ENCODE measurements around the gene TRIM8.

The TRIM8 gene

DNA sequence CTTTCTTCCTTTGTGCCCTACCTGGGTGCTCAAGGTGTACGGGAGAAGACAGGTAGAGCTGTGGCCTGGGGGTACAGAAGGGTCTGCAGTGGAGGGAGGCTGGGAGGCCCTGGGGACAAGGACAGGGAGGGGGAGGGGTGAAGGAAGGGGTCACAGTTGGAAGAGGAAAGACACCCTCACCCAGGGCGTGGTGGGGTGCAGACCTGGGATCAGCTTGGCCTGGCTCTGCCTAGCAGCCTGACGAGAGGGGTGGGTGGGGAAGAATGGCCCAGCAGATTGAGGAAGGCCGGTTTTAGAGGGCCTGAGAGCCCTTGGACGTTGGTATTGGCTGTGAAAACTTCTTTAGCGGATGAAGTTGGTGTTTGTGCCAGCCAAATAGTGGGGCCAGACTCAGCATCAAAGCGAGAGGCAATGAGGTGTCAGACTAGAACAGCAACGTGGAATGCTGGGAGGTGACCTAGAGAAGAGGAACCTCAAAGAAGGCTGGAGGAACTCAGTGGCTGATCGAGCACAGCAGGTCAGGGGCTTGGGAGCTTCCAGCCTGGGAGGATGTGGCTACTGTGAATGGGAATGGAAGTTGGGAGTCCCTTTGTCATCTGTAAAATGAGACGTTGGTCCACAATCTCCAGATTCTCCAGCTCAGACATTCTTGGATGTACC lies 18.1 kb upstream of the TRIM8 start:
- H3K27me3 ChIP-seq (ENCODE audit: control insufficient read depth in 1 of 2, insufficient read depth in 1 of 2, low read length in 2 of 2), result no peaks in the 10 kb centered on the region
- H2BK15ac ChIP-seq (ENCODE audit: low read depth, poor library complexity, severe bottlenecking), result no peak overlapping the region
- peaks cover 55% of the 10 kb centered on the region for H3K4me1 ChIP-seq (ENCODE audit: control insufficient read depth, insufficient read depth, low read depth, low read length)
- no peak for DNase-seq
- H3K23ac ChIP-seq (ENCODE audit: low read length in 2 of 2), result no peak overlapping the region
- H3K18ac ChIP-seq (ENCODE audit: low read depth in 1 of 2, low read length in 2 of 2), result peak overlapping the region; percentile 61 to 69
- no peak overlapping the region for H3K14ac ChIP-seq (ENCODE audit: low read length in 2 of 2)
- no peak overlapping the region for H2BK5ac ChIP-seq (ENCODE audit: low read depth, low read length, poor library complexity, severe bottlenecking)
- no peaks in the 10 kb centered on the region for H3K9me3 ChIP-seq (ENCODE audit: control insufficient read depth, low read length)
- no peak overlapping the region for H3K9ac ChIP-seq (ENCODE audit: low read length)
- peak overlapping the region; percentile 7 to 8 for H2BK12ac ChIP-seq (ENCODE audit: low read length in 2 of 2)
- H2BK120ac ChIP-seq (ENCODE audit: low read depth, low read length), result peak overlapping the region; percentile 1
- peaks cover 13 to 15% of the 10 kb centered on the region in 2 experiments for H3K36me3 ChIP-seq (ENCODE audit: control insufficient read depth in 1 of 2, insufficient read depth in 2 of 2, low read depth in 1 of 2, low read length in 2 of 2)
- no peak overlapping the region for H3K27ac ChIP-seq (ENCODE audit: low read length, poor library complexity, severe bottlenecking)
- H3K4ac ChIP-seq (ENCODE audit: low read depth in 1 of 2, low read length in 2 of 2), result peak overlapping the region in 1 of 2 experiments; percentile 47
- no peak overlapping the region for H3K4me3 ChIP-seq (ENCODE audit: insufficient read depth in 1 of 2, low read depth in 1 of 2, low read length in 2 of 2)
- H4K8ac ChIP-seq (ENCODE audit: low read length), result peak overlapping the region; percentile 27
- H3K79me1 ChIP-seq (replicated peaks; ENCODE audit: low read length, poor library complexity, severe bottlenecking), result no peaks in the 10 kb centered on the region
- H2AFZ ChIP-seq (ENCODE audit: low read depth, low read length), result no peak overlapping the region
- WGBS, result 89% methylated on average over 10 of the region's 10 CpGs
- H3K4me2 ChIP-seq (ENCODE audit: low read length, poor library complexity, severe bottlenecking), result no peak overlapping the region
- H2AK5ac ChIP-seq (ENCODE audit: low read length, severe bottlenecking), result peak overlapping the region; percentile 64
- H4K91ac ChIP-seq (ENCODE audit: low read length), result peak overlapping the region; percentile 76

DNA sequence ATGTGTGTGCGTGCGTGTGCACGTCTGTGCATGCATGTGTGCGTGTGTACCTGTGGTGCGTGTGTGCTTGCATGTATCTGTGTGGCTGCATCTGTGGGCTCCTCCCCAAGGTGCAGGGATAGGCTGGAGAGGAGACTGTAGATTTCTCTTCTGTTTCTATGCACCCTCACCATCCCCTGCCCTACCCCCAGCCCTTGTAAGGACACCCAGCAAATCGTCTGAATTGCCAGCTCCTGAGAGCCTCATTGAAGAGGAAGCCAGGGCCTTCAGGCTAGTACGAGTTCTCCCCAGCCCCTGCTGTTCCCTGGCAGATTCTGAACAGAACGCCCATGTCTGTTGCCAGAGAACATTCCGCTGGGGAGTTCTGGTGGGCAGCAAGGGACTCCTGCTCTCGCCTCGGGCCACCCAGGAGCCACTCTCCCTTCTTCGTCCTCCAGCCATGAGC lies 17.0 kb upstream of the TRIM8 start:
- peak overlapping the region; percentile 99 for H4K91ac ChIP-seq (ENCODE audit: low read length)
- H4K8ac ChIP-seq (ENCODE audit: low read length), result peak overlapping the region; percentile 91
- peaks cover 59% of the 10 kb centered on the region for H3K4me1 ChIP-seq (ENCODE audit: control insufficient read depth, insufficient read depth, low read depth, low read length)
- H3K27ac ChIP-seq (ENCODE audit: low read length, poor library complexity, severe bottlenecking), result peak overlapping the region; percentile 99
- H3K4ac ChIP-seq (ENCODE audit: low read depth in 1 of 2, low read length in 2 of 2), result peak overlapping the region; percentile 93 to 94
- H3K36me3 ChIP-seq (ENCODE audit: control insufficient read depth in 1 of 2, insufficient read depth in 2 of 2, low read depth in 1 of 2, low read length in 2 of 2), result peaks cover 10 to 17% of the 10 kb centered on the region in 2 experiments
- peak overlapping the region; percentile 81 to 95 for H2BK12ac ChIP-seq (ENCODE audit: low read length in 2 of 2)
- no peak overlapping the region for H3K4me2 ChIP-seq (ENCODE audit: low read length, poor library complexity, severe bottlenecking)
- 79% methylated on average over 11 of the region's 12 CpGs for WGBS
- H3K9me3 ChIP-seq (ENCODE audit: control insufficient read depth, low read length), result no peaks in the 10 kb centered on the region
- H2AFZ ChIP-seq (ENCODE audit: low read depth, low read length), result peak overlapping the region; percentile 60
- H2BK15ac ChIP-seq (ENCODE audit: low read depth, poor library complexity, severe bottlenecking), result peak overlapping the region; percentile 50
- no peaks in the 10 kb centered on the region for H3K27me3 ChIP-seq (ENCODE audit: control insufficient read depth in 1 of 2, insufficient read depth in 1 of 2, low read length in 2 of 2)
- peak overlapping the region in 1 of 2 experiments; percentile 20 for H3K4me3 ChIP-seq (ENCODE audit: insufficient read depth in 1 of 2, low read depth in 1 of 2, low read length in 2 of 2)
- H3K79me1 ChIP-seq (replicated peaks; ENCODE audit: low read length, poor library complexity, severe bottlenecking), result peaks cover 4% of the 10 kb centered on the region
- H2AK5ac ChIP-seq (ENCODE audit: low read length, severe bottlenecking), result peak overlapping the region; percentile 81
- peak overlapping the region; percentile 86 for H3K9ac ChIP-seq (ENCODE audit: low read length)
- peak overlapping the region; percentile 94 for H2BK5ac ChIP-seq (ENCODE audit: low read depth, low read length, poor library complexity, severe bottlenecking)
- H3K14ac ChIP-seq (ENCODE audit: low read length in 2 of 2), result peak overlapping the region in 1 of 2 experiments; percentile 95
- H3K23ac ChIP-seq (ENCODE audit: low read length in 2 of 2), result peak overlapping the region in 1 of 2 experiments; percentile 81
- H3K18ac ChIP-seq (ENCODE audit: low read depth in 1 of 2, low read length in 2 of 2), result peak overlapping the region; percentile 91 to 96
- H2BK120ac ChIP-seq (ENCODE audit: low read depth, low read length), result peak overlapping the region; percentile 93
- no peak for DNase-seq

DNA sequence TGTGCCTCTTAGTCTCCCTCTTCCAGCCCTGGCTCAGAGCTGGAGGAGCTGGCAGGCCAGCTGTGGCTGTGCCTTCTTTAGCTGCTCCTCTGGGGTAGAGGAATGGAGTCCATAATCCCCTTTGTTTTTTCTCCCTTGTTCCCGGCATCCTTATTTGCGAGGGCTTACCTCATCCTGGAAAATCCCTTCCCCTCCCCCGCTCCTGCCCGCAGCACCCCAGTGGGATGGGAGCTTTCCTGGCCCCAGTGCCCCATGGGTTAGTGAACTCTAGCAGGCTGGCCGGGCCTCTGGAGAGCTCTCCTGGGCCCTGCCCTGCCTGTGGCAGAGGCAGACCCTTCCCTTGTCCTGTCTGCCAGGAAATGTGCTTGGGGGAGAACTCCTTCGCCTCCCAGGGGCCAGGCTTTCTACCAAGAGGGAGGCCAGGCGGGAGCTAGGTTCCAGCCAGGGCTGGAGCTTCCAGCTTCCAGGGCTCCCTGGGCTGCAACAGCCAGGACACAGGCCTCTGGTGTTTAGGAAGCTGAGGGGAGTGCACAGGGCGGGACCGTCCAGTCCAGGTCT lies 16.5 kb upstream of the TRIM8 start:
- Histone ChIP-seq H3K36me3 (ENCODE audit: control insufficient read depth in 1 of 2, insufficient read depth in 2 of 2, low read depth in 1 of 2, low read length in 2 of 2) (peaks cover 10 to 17% of the 10 kb centered on the region in 2 experiments), H3K4me3 (ENCODE audit: insufficient read depth in 1 of 2, low read depth in 1 of 2, low read length in 2 of 2) (peak overlapping the region in 1 of 2 experiments; percentile 20), H2AFZ (ENCODE audit: low read depth, low read length) (peak overlapping the region; percentile 60), H3K27me3 (ENCODE audit: control insufficient read depth in 1 of 2, insufficient read depth in 1 of 2, low read length in 2 of 2) (no peaks in the 10 kb centered on the region), H3K23ac (ENCODE audit: low read length in 2 of 2) (peak overlapping the region in 1 of 2 experiments; percentile 28), H2BK120ac (ENCODE audit: low read depth, low read length) (peak overlapping the region; percentile 93), H2AK5ac (ENCODE audit: low read length, severe bottlenecking) (peak overlapping the region; percentile 94), H3K79me1 (replicated peaks; ENCODE audit: low read length, poor library complexity, severe bottlenecking) (peaks cover 6% of the 10 kb centered on the region), H3K9ac (ENCODE audit: low read length) (peak overlapping the region; percentile 86), H3K9me3 (ENCODE audit: control insufficient read depth, low read length) (no peaks in the 10 kb centered on the region), H2BK12ac (ENCODE audit: low read length in 2 of 2) (peak overlapping the region; percentile 81 to 95), H3K18ac (ENCODE audit: low read depth in 1 of 2, low read length in 2 of 2) (peak overlapping the region; percentile 91 to 96), H3K4me1 (ENCODE audit: control insufficient read depth, insufficient read depth, low read depth, low read length) (peaks cover 64% of the 10 kb centered on the region), H3K4me2 (ENCODE audit: low read length, poor library complexity, severe bottlenecking) (no peak overlapping the region), H4K91ac (ENCODE audit: low read length) (peak overlapping the region; percentile 99), H4K8ac (ENCODE audit: low read length) (peak overlapping the region; percentile 91), H3K14ac (ENCODE audit: low read length in 2 of 2) (peak overlapping the region in 1 of 2 experiments; percentile 95), H2BK15ac (ENCODE audit: low read depth, poor library complexity, severe bottlenecking) (peak overlapping the region; percentile 61), H3K4ac (ENCODE audit: low read depth in 1 of 2, low read length in 2 of 2) (peak overlapping the region; percentile 93 to 94), H2BK5ac (ENCODE audit: low read depth, low read length, poor library complexity, severe bottlenecking) (peak overlapping the region; percentile 96), H3K27ac (ENCODE audit: low read length, poor library complexity, severe bottlenecking) (peak overlapping the region; percentile 99)
- WGBS, result 28% methylated on average over 9 of the region's 9 CpGs
- DNase-seq, result peak; percentile 86

DNA sequence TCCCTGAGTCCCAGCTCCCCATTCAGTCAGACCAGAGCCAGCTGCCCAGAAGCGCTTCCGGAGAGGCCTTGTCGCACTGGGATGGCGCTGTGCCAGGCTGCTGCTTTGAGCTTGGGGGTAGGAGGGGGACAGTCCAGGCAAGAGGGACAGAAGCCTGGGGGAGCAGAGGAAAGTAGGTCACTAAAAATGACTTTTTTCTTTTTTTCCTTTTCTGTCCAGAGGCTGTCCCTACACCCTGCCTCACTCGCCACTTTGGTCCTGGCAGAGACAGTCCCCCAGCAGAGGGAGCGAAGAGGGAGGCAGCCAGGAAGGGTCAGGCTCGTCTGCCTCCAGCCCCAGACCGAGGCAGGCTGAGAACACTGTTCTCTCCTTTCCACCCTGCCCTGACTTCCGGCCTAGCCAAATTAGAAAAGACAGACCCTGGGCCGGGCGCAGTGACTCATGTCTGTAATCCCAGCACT lies 15.8 kb upstream of the TRIM8 start:
- Histone ChIP-seq H2AK5ac (ENCODE audit: low read length, severe bottlenecking) (peak overlapping the region; percentile 94), H2BK120ac (ENCODE audit: low read depth, low read length) (peak overlapping the region; percentile 93), H3K4me1 (ENCODE audit: control insufficient read depth, insufficient read depth, low read depth, low read length) (peaks cover 69% of the 10 kb centered on the region), H3K9ac (ENCODE audit: low read length) (peak overlapping the region; percentile 86), H2BK15ac (ENCODE audit: low read depth, poor library complexity, severe bottlenecking) (no peak overlapping the region), H3K4ac (ENCODE audit: low read depth in 1 of 2, low read length in 2 of 2) (peak overlapping the region; percentile 85 to 92), H3K79me1 (replicated peaks; ENCODE audit: low read length, poor library complexity, severe bottlenecking) (peaks cover 6% of the 10 kb centered on the region), H3K9me3 (ENCODE audit: control insufficient read depth, low read length) (no peaks in the 10 kb centered on the region), H3K4me3 (ENCODE audit: insufficient read depth in 1 of 2, low read depth in 1 of 2, low read length in 2 of 2) (no peak overlapping the region), H4K8ac (ENCODE audit: low read length) (peak overlapping the region; percentile 91), H3K14ac (ENCODE audit: low read length in 2 of 2) (peak overlapping the region in 1 of 2 experiments; percentile 91), H3K4me2 (ENCODE audit: low read length, poor library complexity, severe bottlenecking) (no peak overlapping the region), H2AFZ (ENCODE audit: low read depth, low read length) (no peak overlapping the region), H3K36me3 (ENCODE audit: control insufficient read depth in 1 of 2, insufficient read depth in 2 of 2, low read depth in 1 of 2, low read length in 2 of 2) (peaks cover 10 to 17% of the 10 kb centered on the region in 2 experiments), H3K18ac (ENCODE audit: low read depth in 1 of 2, low read length in 2 of 2) (peak overlapping the region; percentile 91 to 96), H3K27me3 (ENCODE audit: control insufficient read depth in 1 of 2, insufficient read depth in 1 of 2, low read length in 2 of 2) (no peaks in the 10 kb centered on the region), H3K23ac (ENCODE audit: low read length in 2 of 2) (no peak overlapping the region), H2BK5ac (ENCODE audit: low read depth, low read length, poor library complexity, severe bottlenecking) (peak overlapping the region; percentile 96), H3K27ac (ENCODE audit: low read length, poor library complexity, severe bottlenecking) (peak overlapping the region; percentile 99), H4K91ac (ENCODE audit: low read length) (peak overlapping the region; percentile 99), H2BK12ac (ENCODE audit: low read length in 2 of 2) (peak overlapping the region; percentile 54 to 98)
- WGBS, result 52% methylated on average over 10 of the region's 11 CpGs
- DNase-seq, result peak; percentile 66

Measured in mesenchymal stem cell (in vitro differentiated cells and primary cell).